ENCODE measurements around the gene QRSL1. TPM values are rescaled to one million over a fixed set of nuclear protein-coding genes. Genes with fewer than 3 reads are reported as not detected.
A peak's percentile ranks its signal among the peaks of the same experiment; 100 is the strongest.
"Not testable (repeated sequence)": the region's sequence is repeated elsewhere in the genome, so short reads cannot be mapped to it uniquely, and the experiment has no call there.

QRSL1 gene
- polyA plus RNA-seq, 1 of the 3 experiments (the other 2 are of a cell fraction), result 5.7 TPM

GRCh38 chr6:106586815-106587415 lies 42.5 kb upstream of the QRSL1 start:
- CTCF ChIA-PET, result interaction anchor here (1.5 to 3.5 kb wide), 3 partner anchors 20 to 392 kb away, joined by 7 to 18 read pairs (median 7); no protein-coding TSS in a partner anchor
- H3K27ac ChIP-seq (ENCODE audit: low read depth in 2 of 2, low read length in 1 of 2), result no peak overlapping the region
- 94% methylated on average over 4 of the region's 4 CpGs for WGBS (ENCODE audit: low lambda C conversion rate)
- H3K4me1 ChIP-seq (ENCODE audit: control insufficient read depth in 1 of 2, insufficient read depth in 2 of 2, low read depth in 1 of 2, low read length in 1 of 2), result no peaks in the 10 kb centered on the region
- no peaks in the 10 kb centered on the region for H4K20me1 ChIP-seq (ENCODE audit: insufficient read depth)
- H3K36me3 ChIP-seq (replicated peaks in 1 of 2; ENCODE audit: control insufficient read depth in 1 of 2, insufficient read depth in 2 of 2, low read length in 1 of 2), result peaks cover 0 to 14% of the 10 kb centered on the region in 2 experiments
- H3K27me3 ChIP-seq (ENCODE audit: insufficient read depth), result no peaks in the 10 kb centered on the region
- H3K9ac ChIP-seq, result no peak overlapping the region
- TF ChIP-seq FOXM1 (IDR thresholded peaks at IDR 0.05; ENCODE audit: low read depth), result no peak
- no peak for TF ChIP-seq EZH2phosphoT487 (IDR thresholded peaks at IDR 0.05; ENCODE audit: borderline replicate concordance, low read depth)
- no peak for TF ChIP-seq NRF1 (IDR thresholded peaks at IDR 0.05; ENCODE audit: low read depth, low read length)
- TF ChIP-seq JUND (IDR thresholded peaks at IDR 0.05), result no peak
- TF ChIP-seq RXRA (IDR thresholded peaks at IDR 0.05; ENCODE audit: borderline replicate concordance, low read depth), result no peak
- no peak for TF ChIP-seq TCF12 (IDR thresholded peaks at IDR 0.05)
- no peak for TF ChIP-seq POLR2AphosphoS5 (IDR thresholded peaks at IDR 0.05; ENCODE audit: low read depth, low read length)
- no peak for TF ChIP-seq SMC3 (IDR thresholded peaks at IDR 0.05; ENCODE audit: low read depth, low read length)
- no peak for TF ChIP-seq CHD2 (IDR thresholded peaks at IDR 0.05; ENCODE audit: low read length, partially characterized antibody)
- H3K9me2 ChIP-seq, result no peaks in the 10 kb centered on the region
- no peak overlapping the region for H3K4me2 ChIP-seq
- DNase-seq, result no peak
- no peak overlapping the region for H2AFZ ChIP-seq (ENCODE audit: low read depth)
- no peak overlapping the region for H3K4me3 ChIP-seq (ENCODE audit: low read depth in 2 of 2, low read length in 1 of 2)
- peaks cover 18% of the 10 kb centered on the region for H3F3A ChIP-seq (replicated peaks; ENCODE audit: insufficient read depth)
- H3K79me2 ChIP-seq (ENCODE audit: insufficient read depth), result no peaks in the 10 kb centered on the region
- POLR2A ChIA-PET, result no interaction called here
- H3K9me3 ChIP-seq, result no peaks in the 10 kb centered on the region

GRCh38 chr6:106588937-106589336 lies 40.4 kb upstream of the QRSL1 start:
- CTCF ChIA-PET, result interaction anchor here (0.9 to 1.1 kb wide), 2 partner anchors 19 to 390 kb away, joined by 3 read pairs; no protein-coding TSS in a partner anchor
- not testable (repeated sequence) for H3K79me2 ChIP-seq (ENCODE audit: insufficient read depth)

GRCh38 chr6:106591111-106591825 lies 38.1 kb upstream of the QRSL1 start:
- peaks cover 0 to 3% of the 10 kb centered on the region in 2 experiments for H3K36me3 ChIP-seq (replicated peaks in 1 of 2; ENCODE audit: control insufficient read depth in 1 of 2, insufficient read depth in 2 of 2, low read length in 1 of 2)
- peaks cover 18% of the 10 kb centered on the region for H3F3A ChIP-seq (replicated peaks; ENCODE audit: insufficient read depth)
- no peak for DNase-seq
- H2AFZ ChIP-seq (ENCODE audit: low read depth), result no peak overlapping the region
- H3K9me2 ChIP-seq, result no peaks in the 10 kb centered on the region
- H3K4me3 ChIP-seq (ENCODE audit: low read depth in 2 of 2, low read length in 1 of 2), result no peak overlapping the region
- WGBS (ENCODE audit: low lambda C conversion rate), result 92% methylated on average over 3 of the region's 3 CpGs
- no peak overlapping the region for H3K9ac ChIP-seq
- peak overlapping the region; percentile 29 to 52; a peak in 3 of 4 replicates for H3K27ac ChIP-seq (ENCODE audit: low read depth in 2 of 2, low read length in 1 of 2)
- peak overlapping the region; percentile 30; the same call in 1 of the 2 replicates for H3K4me2 ChIP-seq
- ChIA-PET POLR2A (no interaction called here), CTCF (interaction anchor here (0.9 to 1.9 kb wide), 3 partner anchors 25 to 406 kb away, joined by 3 to 11 read pairs (median 4); no protein-coding TSS in a partner anchor)
- no peaks in the 10 kb centered on the region for H3K4me1 ChIP-seq (ENCODE audit: control insufficient read depth in 1 of 2, insufficient read depth in 2 of 2, low read depth in 1 of 2, low read length in 1 of 2)
- H3K27me3 ChIP-seq (ENCODE audit: insufficient read depth), result no peaks in the 10 kb centered on the region
- no peaks in the 10 kb centered on the region for H3K9me3 ChIP-seq
- no peaks in the 10 kb centered on the region for H3K79me2 ChIP-seq (ENCODE audit: insufficient read depth)
- H4K20me1 ChIP-seq (ENCODE audit: insufficient read depth), result no peaks in the 10 kb centered on the region
- TF ChIP-seq CTCF (IDR thresholded peaks at IDR 0.05) (no peak), REST (IDR thresholded peaks at IDR 0.05; ENCODE audit: low read depth, low read length) (no peak), POLR2AphosphoS5 (IDR thresholded peaks at IDR 0.05; ENCODE audit: low read depth, low read length) (0 out of 2 replicates have a peak, but pooled peaks have one; percentile 18), FOXJ3 (CRISPR knock-in tag; IDR thresholded peaks at IDR 0.05) (no peak), TEAD4 (IDR thresholded peaks at IDR 0.05; ENCODE audit: borderline replicate concordance, insufficient read depth) (peak; percentile 44; the same call in 1 of the 2 replicates)

More at GRCh38 chr6:106588937-106589336, 40.4 kb upstream of the QRSL1 start:
- H3K4me3 ChIP-seq (ENCODE audit: low read depth in 2 of 2, low read length in 1 of 2); H3K9me3 ChIP-seq; H3K27ac ChIP-seq (ENCODE audit: low read depth in 2 of 2, low read length in 1 of 2); H2AFZ ChIP-seq (ENCODE audit: low read depth); H3K9ac ChIP-seq; H3K4me2 ChIP-seq; POLR2A ChIA-PET; H3K27me3 ChIP-seq (ENCODE audit: insufficient read depth); H3K9me2 ChIP-seq; H3K4me1 ChIP-seq (ENCODE audit: control insufficient read depth in 1 of 2, insufficient read depth in 2 of 2, low read depth in 1 of 2, low read length in 1 of 2); DNase-seq; H4K20me1 ChIP-seq (ENCODE audit: insufficient read depth); H3K36me3 ChIP-seq (replicated peaks in 1 of 2; ENCODE audit: control insufficient read depth in 1 of 2, insufficient read depth in 2 of 2, low read length in 1 of 2): not testable (repeated sequence)
- peaks cover 18% of the 10 kb centered on the region for H3F3A ChIP-seq (replicated peaks; ENCODE audit: insufficient read depth)
- WGBS (ENCODE audit: low lambda C conversion rate), result 78% methylated on average over 5 of the region's 5 CpGs

Measured in SK-N-SH (cell line).